Epithelial cell of esophagus (primary cell): ENCODE measurements around the gene RASSF8.
"Not testable (repeated sequence)": the region's sequence is repeated elsewhere in the genome, so short reads cannot be mapped to it uniquely, and the experiment has no call there.

Experiments
- DNase-seq: peaks from one replicate; pipeline ENCODE4 v3.0.0; 2010; ENCODE audit warnings: low read depth
- H3K4me3 ChIP-seq: 2 replicates; pipeline ENCODE4 v1.5.1; 2011; ENCODE audit warnings: mild to moderate bottlenecking, low read length, control low read depth
- TF ChIP-seq, protein P1 (sequence below): IDR thresholded peaks from 2 replicates; pipeline ENCODE4 v1.5.1; 2011; ENCODE audit warnings: low read depth, mild to moderate bottlenecking, low read length, control low read depth, inconsistent platforms; ENCODE audit not compliant: insufficient read depth; ENCODE audit errors: missing control alignments

Gene RASSF8

GRCh38 chr12:26047401-26048226 lies 89.1 kb downstream of the RASSF8 start:
- TF ChIP-seq, protein P1, sequence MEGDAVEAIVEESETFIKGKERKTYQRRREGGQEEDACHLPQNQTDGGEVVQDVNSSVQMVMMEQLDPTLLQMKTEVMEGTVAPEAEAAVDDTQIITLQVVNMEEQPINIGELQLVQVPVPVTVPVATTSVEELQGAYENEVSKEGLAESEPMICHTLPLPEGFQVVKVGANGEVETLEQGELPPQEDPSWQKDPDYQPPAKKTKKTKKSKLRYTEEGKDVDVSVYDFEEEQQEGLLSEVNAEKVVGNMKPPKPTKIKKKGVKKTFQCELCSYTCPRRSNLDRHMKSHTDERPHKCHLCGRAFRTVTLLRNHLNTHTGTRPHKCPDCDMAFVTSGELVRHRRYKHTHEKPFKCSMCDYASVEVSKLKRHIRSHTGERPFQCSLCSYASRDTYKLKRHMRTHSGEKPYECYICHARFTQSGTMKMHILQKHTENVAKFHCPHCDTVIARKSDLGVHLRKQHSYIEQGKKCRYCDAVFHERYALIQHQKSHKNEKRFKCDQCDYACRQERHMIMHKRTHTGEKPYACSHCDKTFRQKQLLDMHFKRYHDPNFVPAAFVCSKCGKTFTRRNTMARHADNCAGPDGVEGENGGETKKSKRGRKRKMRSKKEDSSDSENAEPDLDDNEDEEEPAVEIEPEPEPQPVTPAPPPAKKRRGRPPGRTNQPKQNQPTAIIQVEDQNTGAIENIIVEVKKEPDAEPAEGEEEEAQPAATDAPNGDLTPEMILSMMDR, result no peak
- peak; percentile 39 for DNase-seq
- H3K4me3 ChIP-seq, result no peak overlapping the region

GRCh38 chr12:26052652-26053051 lies 94.2 kb downstream of the RASSF8 start:
- DNase-seq, result no peak

GRCh38 chr12:26054383-26054782 lies 95.9 kb downstream of the RASSF8 start:
- no peak overlapping the region for H3K4me3 ChIP-seq
- DNase-seq, result no peak
- TF ChIP-seq, protein P1, result no peak

More at GRCh38 chr12:26052652-26053051, 94.2 kb downstream of the RASSF8 start:
- H3K4me3 ChIP-seq, result no peak overlapping the region
- TF ChIP-seq, protein P1, result no peak

- TF ChIP-seq, protein P1, result no peak
- no peak for DNase-seq
- H3K4me3 ChIP-seq, result no peak overlapping the region
These were observed 96.6 kb downstream of the RASSF8 start for GRCh38 chr12:26055087-26055486.

DNA sequence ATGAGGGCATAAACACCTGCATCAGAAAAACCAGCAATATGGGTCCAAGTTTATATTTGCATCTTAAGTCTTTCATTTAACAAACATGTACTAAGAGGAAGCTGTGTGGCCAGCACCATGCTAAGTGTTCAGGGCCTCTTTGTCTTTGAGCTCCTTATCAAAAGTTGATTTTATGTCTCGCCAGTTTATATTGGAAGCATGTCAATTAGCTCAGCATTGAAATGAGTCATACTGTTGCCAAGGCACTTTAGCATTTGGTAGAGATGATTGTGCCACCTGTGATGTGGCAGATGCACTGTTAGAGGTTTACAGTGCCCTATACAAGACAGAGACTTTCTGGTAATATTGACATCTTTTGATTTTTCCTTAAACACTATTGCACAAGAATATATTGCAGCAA lies 97.9 kb downstream of the RASSF8 start:
- no peak overlapping the region for H3K4me3 ChIP-seq
- peak; percentile 62 for DNase-seq
- TF ChIP-seq, protein P1, result no peak

- not testable (repeated sequence) for DNase-seq, H3K4me3 ChIP-seq
These were observed 98.8 kb downstream of the RASSF8 start for GRCh38 chr12:26057271-26057670.

DNA sequence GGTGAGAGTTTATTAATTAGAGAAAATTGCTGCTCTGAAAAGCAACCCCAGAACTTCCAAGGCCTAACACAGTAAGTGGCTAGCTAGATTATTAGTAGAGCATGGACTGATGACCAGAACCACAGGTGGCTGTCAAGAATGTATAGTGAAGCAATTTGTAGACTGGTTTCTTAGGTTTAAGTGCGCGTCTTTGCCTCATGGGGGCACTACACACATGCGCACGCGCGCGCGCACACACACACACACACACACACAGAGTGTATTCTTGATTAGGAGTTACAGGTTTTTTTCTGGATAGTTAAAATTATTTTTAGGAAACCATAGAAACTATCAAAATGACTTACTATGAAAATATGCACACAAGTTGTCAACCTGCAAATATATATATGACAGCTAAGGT lies 99.8 kb downstream of the RASSF8 start:
- TF ChIP-seq, protein P1, result no peak
- no peak overlapping the region for H3K4me3 ChIP-seq
- DNase-seq, result no peak
